ENCODE data around the gene DYNLT5.
"Not testable (repeated sequence)": the region's sequence is repeated elsewhere in the genome, so short reads cannot be mapped to it uniquely, and the experiment has no call there.

DYNLT5 gene

GRCh38 chr1:66788231-66788939 lies 36.1 kb downstream of the DYNLT5 start:
- DNase-seq (ENCODE audit: low read depth) = peak; percentile 72

DNA sequence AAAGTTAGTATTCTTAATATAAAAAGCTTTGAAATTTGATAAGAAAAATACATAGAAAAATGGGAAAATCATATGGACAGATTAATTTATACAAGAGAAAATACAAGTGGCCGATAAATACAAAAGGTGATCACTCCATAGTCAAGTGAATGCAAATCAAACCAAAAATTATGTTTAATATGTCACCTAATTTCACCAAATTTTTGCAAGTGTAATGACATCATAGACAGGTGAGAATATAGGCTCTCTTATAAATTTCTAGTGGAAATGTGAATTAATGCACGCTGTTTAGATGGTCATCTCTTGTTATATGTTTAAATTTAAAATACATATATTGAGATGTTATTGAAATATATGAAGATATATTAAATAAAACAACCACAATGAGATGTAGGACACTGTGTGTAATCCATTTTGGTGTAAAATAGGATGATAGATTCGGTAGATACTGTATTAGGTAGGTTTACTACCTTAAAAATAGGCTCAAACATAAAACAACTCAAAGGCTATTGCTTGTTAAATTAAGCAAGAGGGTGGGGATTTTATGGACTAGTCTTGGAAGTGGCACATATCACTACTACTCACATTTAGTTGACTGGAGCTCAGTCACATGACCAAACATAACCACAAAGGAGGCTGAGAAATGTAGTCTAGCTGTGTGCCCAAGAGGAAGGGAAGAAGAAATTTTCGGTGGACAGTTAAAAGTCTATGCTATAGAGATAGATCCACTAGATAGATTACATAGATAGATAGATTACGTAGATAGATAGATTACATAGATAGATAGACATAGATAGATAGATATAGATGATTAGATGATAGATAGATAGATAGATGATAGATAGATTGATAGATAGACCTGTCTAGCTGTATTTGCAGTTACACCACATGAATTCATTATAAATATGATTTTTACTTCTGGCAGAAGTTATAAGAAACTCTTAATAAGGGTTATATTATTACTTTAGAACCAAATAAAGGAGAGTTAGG lies 39.7 kb downstream of the DYNLT5 start:
- no peak for DNase-seq (ENCODE audit: low read depth)

- not testable (repeated sequence) for DNase-seq (ENCODE audit: low read depth)
Observed at GRCh38 chr1:66795839-66796238, 43.6 kb downstream of the DYNLT5 start.

DNA sequence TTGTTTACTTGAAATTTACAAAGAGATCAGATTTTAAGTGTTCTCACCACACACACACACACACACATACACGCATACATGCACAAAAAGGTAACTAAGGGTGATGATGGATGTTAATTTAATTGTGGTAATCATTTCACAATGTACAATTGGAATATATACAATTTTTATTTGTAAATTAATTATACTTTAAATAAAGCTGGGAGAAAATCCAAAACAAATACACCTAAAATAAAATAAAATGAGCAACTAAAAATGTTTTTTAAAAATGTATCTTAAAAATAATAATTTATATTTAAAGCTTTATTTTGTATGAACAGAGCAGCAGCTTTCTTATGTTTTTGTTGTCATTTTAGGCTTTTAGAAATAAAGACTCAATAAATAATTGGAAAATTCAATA lies 57.0 kb downstream of the DYNLT5 start:
- no peak for DNase-seq (ENCODE audit: low read depth)

GRCh38 chr1:66809736-66810326 lies 57.6 kb downstream of the DYNLT5 start:
- no peak for DNase-seq (ENCODE audit: low read depth)

DNA sequence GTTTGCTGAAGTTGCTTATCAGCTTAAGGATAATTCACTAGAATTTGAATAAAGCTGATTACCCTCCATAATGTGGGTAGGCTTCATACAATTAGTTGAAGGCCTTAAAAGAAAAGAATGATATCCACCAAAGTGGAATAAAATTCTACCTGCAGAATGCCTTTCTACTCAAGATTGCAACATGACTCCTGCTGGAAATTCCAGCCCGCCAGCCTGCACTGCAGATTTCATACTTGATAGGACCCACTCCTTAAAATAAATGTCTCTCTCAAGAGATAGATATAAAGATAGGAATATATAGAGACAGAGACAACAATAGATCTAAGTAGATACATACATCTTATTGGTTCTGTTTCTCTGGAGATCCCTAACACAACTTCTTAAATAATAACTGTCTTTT lies 72.5 kb downstream of the DYNLT5 start:
- no peak for DNase-seq (ENCODE audit: low read depth)
